D721Med (cell line): ENCODE data around the gene CKM.
"Not testable (repeated sequence)": the region's sequence is repeated elsewhere in the genome, so short reads cannot be mapped to it uniquely, and the experiment has no call there.

Source experiments
- DNase-seq: peaks from one replicate; pipeline ENCODE4 v3.0.0; 2011; ENCODE audit warnings: low spot score; ENCODE audit not compliant: insufficient read length
- FAIRE-seq: peaks from 2 replicates; lab custom pipeline; 2011; peaks lifted over from hg19 to GRCh38; lab: Jason Lieb, UNC
- TF ChIP-seq, protein P1 (sequence below): IDR thresholded peaks from 2 replicates; pipeline ENCODE4 v1.5.1; 2012; ENCODE audit warnings: mild to moderate bottlenecking, control low read depth; ENCODE audit not compliant: insufficient read depth; ENCODE audit errors: missing control alignments

CKM gene

GRCh38 chr19:45344621-45345505 lies 22.2 kb upstream of the CKM start:
- no peak for DNase-seq
- FAIRE-seq: no peak
- TF ChIP-seq, protein P1, sequence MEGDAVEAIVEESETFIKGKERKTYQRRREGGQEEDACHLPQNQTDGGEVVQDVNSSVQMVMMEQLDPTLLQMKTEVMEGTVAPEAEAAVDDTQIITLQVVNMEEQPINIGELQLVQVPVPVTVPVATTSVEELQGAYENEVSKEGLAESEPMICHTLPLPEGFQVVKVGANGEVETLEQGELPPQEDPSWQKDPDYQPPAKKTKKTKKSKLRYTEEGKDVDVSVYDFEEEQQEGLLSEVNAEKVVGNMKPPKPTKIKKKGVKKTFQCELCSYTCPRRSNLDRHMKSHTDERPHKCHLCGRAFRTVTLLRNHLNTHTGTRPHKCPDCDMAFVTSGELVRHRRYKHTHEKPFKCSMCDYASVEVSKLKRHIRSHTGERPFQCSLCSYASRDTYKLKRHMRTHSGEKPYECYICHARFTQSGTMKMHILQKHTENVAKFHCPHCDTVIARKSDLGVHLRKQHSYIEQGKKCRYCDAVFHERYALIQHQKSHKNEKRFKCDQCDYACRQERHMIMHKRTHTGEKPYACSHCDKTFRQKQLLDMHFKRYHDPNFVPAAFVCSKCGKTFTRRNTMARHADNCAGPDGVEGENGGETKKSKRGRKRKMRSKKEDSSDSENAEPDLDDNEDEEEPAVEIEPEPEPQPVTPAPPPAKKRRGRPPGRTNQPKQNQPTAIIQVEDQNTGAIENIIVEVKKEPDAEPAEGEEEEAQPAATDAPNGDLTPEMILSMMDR: no peak

- DNase-seq: no peak
- FAIRE-seq: no peak
- TF ChIP-seq, protein P1: no peak
Measured at GRCh38 chr19:45342911-45343310, 20.2 kb upstream of the CKM start.

GRCh38 chr19:45340899-45341453 lies 18.3 kb upstream of the CKM start:
- DNase-seq (no peak), FAIRE-seq (no peak)
- TF ChIP-seq, protein P1: no peak

- TF ChIP-seq, protein P1: no peak
- no peak for FAIRE-seq
- DNase-seq: no peak
Measured at GRCh38 chr19:45340232-45340898, 17.7 kb upstream of the CKM start, which contains the start of gene KLC3. KLC3 (plus strand) TSS chr19:45340750; CDS start chr19:45345542, 4,792 bp downstream.

- DNase-seq (no peak), FAIRE-seq (no peak)
- TF ChIP-seq, protein P1: no peak
Measured at GRCh38 chr19:45339629-45340028, 17.0 kb upstream of the CKM start.

DNA sequence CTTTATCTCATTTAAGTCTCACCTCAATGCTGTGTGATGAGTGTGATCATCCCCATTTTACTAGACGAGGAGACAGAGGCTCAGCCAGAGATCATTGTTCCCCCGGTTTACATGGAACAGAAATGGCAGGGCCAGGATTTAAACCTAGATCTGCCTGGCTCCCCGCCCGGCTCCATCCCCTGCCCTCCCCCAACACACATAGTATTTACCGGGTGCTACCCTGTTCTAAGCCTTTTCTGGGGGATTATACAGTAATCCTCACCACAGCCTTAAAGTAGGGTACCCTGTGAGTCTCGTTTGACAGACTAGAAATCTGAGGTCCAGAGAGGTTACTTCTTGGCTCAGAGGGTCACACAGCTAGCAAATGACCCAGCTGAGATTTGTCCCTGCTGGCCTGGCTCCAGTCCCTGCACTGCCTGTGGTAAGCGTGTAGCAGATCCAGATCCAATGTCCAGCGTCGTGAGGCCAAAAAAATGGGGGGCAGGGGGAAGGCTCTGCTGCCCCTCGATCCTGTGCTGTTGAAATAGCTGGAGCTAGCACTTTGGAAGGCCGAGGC lies 14.1 kb upstream of the CKM start:
- TF ChIP-seq, protein P1: no peak
- FAIRE-seq (no peak), DNase-seq (no peak)

DNA sequence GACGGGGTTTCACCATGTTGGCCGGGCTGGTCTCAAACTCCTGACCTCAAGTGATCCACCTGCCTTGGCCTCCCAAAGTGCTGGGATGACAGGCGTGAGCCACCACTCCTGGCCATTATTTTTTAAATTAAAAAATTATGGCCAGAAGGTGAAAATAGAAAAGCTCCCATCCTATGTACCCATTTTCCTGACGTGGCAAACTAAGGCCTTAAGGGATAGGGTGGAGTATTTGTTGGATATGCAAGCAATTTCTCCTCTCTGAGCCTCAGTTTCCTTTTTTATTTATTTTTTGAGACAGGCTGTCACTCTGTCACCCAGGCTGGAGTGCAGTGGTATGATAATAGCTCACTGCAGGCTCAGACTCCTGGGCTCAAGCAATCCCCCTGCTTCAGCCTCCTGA lies 12.2 kb upstream of the CKM start:
- not testable (repeated sequence) for DNase-seq, FAIRE-seq
